Ammon's horn (tissue), 1 donor: Measurements from ENCODE around the gene SCGB3A1.

Experiments used
- DNase-seq: peaks from one replicate; pipeline ENCODE4 v3.0.0-alpha.2; 2016; ENCODE audit warnings: low spot score

The SCGB3A1 gene

DNA sequence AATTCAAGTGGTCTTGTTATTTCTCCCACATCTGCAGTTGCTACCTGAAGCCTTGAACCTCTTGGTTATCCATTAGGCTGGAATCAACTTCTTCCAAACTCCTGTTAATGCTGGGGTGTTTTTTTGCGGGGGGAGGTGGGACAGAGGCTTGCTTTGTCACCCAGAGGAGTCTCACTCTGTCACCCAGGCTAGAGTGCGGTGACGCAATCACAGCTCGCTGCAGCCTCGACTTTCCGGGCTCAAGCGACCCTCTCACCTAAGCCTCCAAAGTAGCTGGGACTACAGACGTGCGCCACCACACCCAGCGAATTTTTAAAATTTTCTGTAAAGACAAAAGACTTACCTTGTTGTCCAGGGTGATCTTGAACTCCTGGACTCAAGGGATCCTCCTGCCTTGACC, 4.4 kb downstream of the SCGB3A1 start:
- no peak for DNase-seq

DNA sequence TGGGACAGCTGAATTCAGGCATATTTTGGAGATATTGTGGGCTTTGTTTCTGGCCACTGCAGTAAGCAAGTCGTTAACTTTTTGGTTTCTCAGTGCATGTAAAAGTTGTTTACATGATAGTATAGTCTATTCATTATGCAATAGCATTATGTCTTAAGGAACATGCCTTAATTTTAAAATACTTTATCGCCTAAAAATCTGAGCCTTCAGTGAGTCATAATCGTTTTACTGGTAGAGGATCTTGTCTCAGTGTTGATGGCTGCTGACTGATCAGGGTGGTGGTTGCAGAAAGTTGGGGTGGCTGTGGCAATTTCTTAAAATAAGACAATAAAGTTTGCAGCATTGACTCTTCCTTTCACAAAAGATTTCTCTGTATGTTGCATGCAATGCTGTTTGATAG, 5.1 kb downstream of the SCGB3A1 start:
- DNase-seq, result no peak

- no peak for DNase-seq
These were observed 7.6 kb downstream of the SCGB3A1 start for GRCh38 chr5:180583738-180584137.

- DNase-seq, result no peak
These were observed 10.6 kb downstream of the SCGB3A1 start for GRCh38 chr5:180580681-180581080.

DNA sequence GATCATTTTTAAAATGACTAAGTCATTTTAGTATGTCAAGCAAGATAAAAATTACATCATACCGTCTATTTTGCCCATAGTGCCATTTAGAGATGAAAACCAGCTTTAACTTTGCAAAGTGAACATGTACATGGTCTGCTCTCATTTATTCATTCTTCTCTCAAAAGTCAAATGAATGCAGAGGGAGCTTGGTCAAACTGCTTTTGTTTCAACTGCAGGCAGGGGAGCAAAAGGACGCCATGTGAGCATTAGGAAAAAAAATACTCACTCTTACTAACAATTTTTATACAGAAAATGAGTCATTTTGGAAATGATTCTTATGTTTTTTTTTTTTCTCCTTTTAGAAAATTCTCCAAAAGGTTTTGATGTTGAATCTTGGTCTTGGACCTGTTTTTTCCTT, 15.7 kb downstream of the SCGB3A1 start:
- DNase-seq, result no peak

DNA sequence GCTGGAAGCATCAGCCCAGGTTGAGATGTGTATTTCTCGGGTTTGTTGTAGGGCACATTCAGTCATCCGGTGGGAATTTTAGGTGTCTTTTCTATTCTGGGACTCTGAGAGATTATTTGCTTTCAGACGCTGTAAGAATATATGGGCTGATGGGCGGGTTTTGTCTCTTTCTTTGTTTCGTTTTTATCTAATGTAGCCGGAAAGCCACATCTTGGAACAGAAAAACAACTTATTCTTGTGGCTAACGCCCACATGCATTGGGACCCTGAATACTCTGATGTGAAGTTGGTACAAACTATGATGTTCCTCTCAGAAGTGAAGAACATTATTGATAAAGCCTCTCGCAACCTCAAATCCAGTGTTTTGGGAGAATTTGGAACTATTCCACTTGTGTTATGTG, 22.4 kb downstream of the SCGB3A1 start:
- DNase-seq, result no peak

DNA sequence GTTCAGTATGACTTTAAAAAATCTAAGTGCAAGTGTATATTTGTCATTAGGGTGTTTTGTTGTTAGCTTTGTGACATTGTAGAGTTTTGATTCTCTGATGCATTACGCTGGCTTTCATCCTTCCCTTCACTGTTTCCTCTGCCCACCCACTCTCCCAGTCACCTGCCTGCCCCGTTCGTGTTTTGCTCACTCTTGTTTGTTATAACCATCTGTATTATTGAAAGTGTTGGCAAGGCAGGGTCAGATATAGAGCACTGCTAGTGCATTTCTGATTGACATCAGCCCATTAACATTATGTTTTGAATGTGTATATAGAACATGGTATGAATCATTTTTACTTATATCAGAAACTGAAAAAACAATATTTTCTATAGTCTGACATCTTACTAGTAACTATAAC, 27.3 kb downstream of the SCGB3A1 start:
- DNase-seq, result no peak

DNA sequence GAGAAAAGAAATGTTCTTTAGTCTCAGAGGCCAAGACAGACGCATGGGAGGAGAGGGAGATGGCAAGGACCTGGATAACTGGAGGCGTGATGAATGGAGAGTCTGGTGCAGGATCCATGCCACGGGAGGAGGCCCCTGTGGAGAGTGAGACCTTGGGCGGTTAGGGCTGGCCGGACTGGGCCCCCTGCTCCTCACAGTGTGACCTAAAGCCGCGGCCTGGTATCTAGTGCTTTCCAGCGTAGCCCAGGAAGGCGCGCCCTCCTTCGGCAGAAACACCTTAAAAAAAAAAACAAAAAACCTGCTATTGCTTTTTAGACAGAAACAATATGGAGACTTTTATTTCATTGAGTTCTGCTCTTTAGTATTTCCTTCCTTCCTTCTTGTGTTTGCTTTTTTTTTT, 33.1 kb downstream of the SCGB3A1 start:
- no peak for DNase-seq

DNA sequence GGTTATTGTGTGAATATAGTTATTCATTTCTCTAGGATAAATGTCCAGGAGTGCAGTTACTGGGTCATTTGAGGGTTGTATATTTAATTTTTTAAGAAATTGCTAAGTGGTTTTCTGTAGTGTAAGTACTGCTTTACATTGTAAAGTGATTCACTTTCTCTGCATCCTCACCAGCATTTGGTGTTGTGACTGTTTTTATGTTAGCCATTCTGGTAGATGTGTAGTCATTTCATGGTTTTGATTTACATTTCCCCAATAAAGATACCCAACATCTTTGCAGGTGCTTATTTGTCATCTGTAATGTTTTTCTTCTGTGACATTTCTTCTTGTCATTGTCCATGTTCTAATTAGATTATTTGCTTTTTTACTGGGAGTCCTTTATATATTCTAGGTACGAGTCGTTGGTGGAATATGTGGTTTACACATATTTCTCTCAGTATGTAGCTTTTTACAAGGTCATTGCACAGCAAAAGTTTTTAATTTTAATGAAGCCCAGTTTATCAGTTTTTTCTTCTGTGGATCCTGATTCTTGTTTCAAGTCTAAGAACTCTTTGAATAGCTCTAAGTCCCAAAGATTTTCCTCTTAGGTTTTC, 34.0 kb downstream of the SCGB3A1 start:
- no peak for DNase-seq

GRCh38 chr5:180555168-180555921, 36.0 kb downstream of the SCGB3A1 start:
- no peak for DNase-seq

- no peak for DNase-seq
These were observed 37.8 kb downstream of the SCGB3A1 start for GRCh38 chr5:180553530-180553929.

DNA sequence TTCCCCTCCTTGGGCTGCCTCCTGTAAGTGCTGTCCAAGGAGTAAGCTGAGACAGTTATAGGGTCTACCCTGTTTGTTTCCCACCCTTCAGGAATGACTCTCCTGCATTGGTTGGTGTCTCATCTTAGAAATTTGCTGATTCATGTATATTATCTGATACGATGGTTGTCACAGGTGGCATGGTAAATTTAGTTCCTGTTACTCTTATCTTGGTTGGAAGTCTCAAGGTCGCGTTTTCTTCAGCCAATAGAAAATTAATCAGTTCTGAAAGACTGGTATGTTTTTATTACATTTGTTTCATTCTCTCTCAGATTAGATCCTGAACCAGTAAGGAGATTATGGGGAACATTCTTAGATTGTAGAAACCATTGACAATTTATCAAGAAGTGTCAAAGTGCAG, 42.7 kb downstream of the SCGB3A1 start:
- no peak for DNase-seq

DNA sequence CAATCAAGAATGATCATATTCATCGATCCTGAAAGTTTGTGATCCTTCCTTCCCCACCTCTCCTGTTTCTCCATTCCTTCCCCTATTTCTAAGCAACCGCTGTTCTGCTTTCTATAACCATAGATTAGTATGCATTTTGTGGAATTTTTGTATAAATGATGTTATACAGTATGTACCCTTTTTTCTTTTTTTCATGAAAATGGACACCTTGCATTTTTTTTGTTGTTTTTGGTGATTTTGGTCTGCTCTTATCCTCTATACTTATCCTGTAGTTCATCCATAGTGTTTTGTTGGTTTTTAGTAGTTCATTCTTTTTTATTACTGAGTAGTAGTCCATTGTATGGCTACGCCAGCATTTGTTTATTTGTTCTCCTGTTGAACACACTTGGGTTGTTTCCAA, 46.1 kb downstream of the SCGB3A1 start:
- no peak for DNase-seq

DNA sequence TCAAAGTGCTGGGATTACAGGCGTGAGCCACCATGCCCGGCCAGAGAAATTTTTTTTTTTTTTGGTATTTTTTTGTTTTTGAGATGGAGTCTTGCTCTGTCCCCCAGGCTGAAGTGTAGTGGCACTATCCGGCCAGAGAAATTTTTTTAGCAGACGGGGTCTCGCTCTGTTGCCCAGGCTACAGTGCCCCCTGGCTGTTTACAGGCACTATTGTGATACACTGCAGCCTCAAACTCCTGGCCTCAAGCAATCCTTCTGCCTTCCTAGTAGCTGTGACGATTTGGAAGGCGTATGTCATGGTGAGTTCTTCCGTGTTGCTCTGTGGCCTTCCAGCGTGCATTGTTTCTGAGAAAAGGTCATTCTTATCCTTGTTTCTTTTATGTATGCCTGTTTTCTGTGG, 49.6 kb downstream of the SCGB3A1 start:
- DNase-seq, result no peak
